ENCODE results near the gene ARF1.

Gene ARF1

GRCh38 chr1:228066416-228066815, 16.1 kb upstream of the ARF1 start:
- H3K4me3 ChIP-seq (ENCODE audit: low read depth, low read length), result no peak overlapping the region
- TF ChIP-seq POLR2A (IDR thresholded peaks at IDR 0.05; ENCODE audit: extremely low read depth, insufficient read length), result no peak
- TF ChIP-seq MAX (IDR thresholded peaks at IDR 0.05; ENCODE audit: low read depth, low read length), result no peak
- TF ChIP-seq CTCF (IDR thresholded peaks at IDR 0.05; ENCODE audit: low read depth, low read length), result no peak
- no peak for DNase-seq (ENCODE audit: low read depth)

- no peak for TF ChIP-seq POLR2A (IDR thresholded peaks at IDR 0.05; ENCODE audit: extremely low read depth, insufficient read length)
- TF ChIP-seq MYC (IDR thresholded peaks at IDR 0.05; ENCODE audit: low read depth, low read length), result no peak
- no peak for TF ChIP-seq MAX (IDR thresholded peaks at IDR 0.05; ENCODE audit: low read depth, low read length)
- no peak for TF ChIP-seq CTCF (IDR thresholded peaks at IDR 0.05; ENCODE audit: low read depth, low read length)
- no peak for DNase-seq (ENCODE audit: low read depth)
- H3K4me3 ChIP-seq (ENCODE audit: low read depth, low read length), result no peak overlapping the region
Observed at GRCh38 chr1:228066891-228067654, 15.4 kb upstream of the ARF1 start.

- DNase-seq (ENCODE audit: low read depth), result no peak
- no peak for TF ChIP-seq POLR2A (IDR thresholded peaks at IDR 0.05; ENCODE audit: extremely low read depth, insufficient read length)
- no peak overlapping the region for H3K4me3 ChIP-seq (ENCODE audit: low read depth, low read length)
Observed at GRCh38 chr1:228068359-228068758, 14.1 kb upstream of the ARF1 start.

- TF ChIP-seq POLR2A (IDR thresholded peaks at IDR 0.05; ENCODE audit: extremely low read depth, insufficient read length) (no peak), MYC (IDR thresholded peaks at IDR 0.05; ENCODE audit: low read depth, low read length) (no peak), MAX (IDR thresholded peaks at IDR 0.05; ENCODE audit: low read depth, low read length) (no peak), CTCF (IDR thresholded peaks at IDR 0.05; ENCODE audit: low read depth, low read length) (no peak)
- H3K4me3 ChIP-seq (ENCODE audit: low read depth, low read length), result no peak overlapping the region
- DNase-seq (ENCODE audit: low read depth), result no peak
Observed at GRCh38 chr1:228070173-228070572, 12.3 kb upstream of the ARF1 start.

GRCh38 chr1:228070851-228071250, 11.7 kb upstream of the ARF1 start:
- TF ChIP-seq MYC (IDR thresholded peaks at IDR 0.05; ENCODE audit: low read depth, low read length) (no peak), MAX (IDR thresholded peaks at IDR 0.05; ENCODE audit: low read depth, low read length) (no peak), POLR2A (IDR thresholded peaks at IDR 0.05; ENCODE audit: extremely low read depth, insufficient read length) (no peak), CTCF (IDR thresholded peaks at IDR 0.05; ENCODE audit: low read depth, low read length) (no peak)
- H3K4me3 ChIP-seq (ENCODE audit: low read depth, low read length), result no peak overlapping the region
- DNase-seq (ENCODE audit: low read depth), result no peak

- TF ChIP-seq POLR2A (IDR thresholded peaks at IDR 0.05; ENCODE audit: extremely low read depth, insufficient read length) (no peak), CTCF (IDR thresholded peaks at IDR 0.05; ENCODE audit: low read depth, low read length) (no peak), MYC (IDR thresholded peaks at IDR 0.05; ENCODE audit: low read depth, low read length) (no peak), MAX (IDR thresholded peaks at IDR 0.05; ENCODE audit: low read depth, low read length) (no peak)
- no peak for DNase-seq (ENCODE audit: low read depth)
- H3K4me3 ChIP-seq (ENCODE audit: low read depth, low read length), result no peak overlapping the region
Observed at GRCh38 chr1:228071839-228072657, 10.5 kb upstream of the ARF1 start.

Data from NB4 (cell line).